Lower lobe of right lung (tissue), 2 donors: ENCODE data around the gene TRIP12. TPM values are rescaled to one million over a fixed set of nuclear protein-coding genes. Genes with fewer than 3 reads are reported as not detected.

ENCODE experiments used
- ATAC-seq, 2 donors: fragments of 200-7000 bp; cut with Tn5 transposase; one replicate each; pipeline ENCODE4 v1.9.1; 2020 to 2022; ENCODE audit warnings: mild to moderate bottlenecking in 2 of 2, moderate library complexity in 2 of 2
- DNase-seq: peaks from one replicate; pipeline ENCODE4 v3.0.0-alpha.2; 2020
- H3K27ac ChIP-seq: fragments of 200-600 bp; one replicate; pipeline ENCODE4 v1.8.0; 2022
- H3K27me3 ChIP-seq: fragments of 200-600 bp; one replicate; pipeline ENCODE4 v1.8.0; 2022; ENCODE audit warnings: low read depth
- H3K36me3 ChIP-seq: fragments of 200-600 bp; one replicate; pipeline ENCODE4 v1.8.0; 2022; ENCODE audit warnings: mild to moderate bottlenecking
- H3K4me1 ChIP-seq: fragments of 200-600 bp; one replicate; pipeline ENCODE4 v1.8.0; 2022
- H3K4me3 ChIP-seq: fragments of 200-600 bp; one replicate; pipeline ENCODE4 v1.8.0; 2022; ENCODE audit warnings: mild to moderate bottlenecking
- H3K9me3 ChIP-seq: fragments of 200-600 bp; one replicate; pipeline ENCODE4 v1.8.0; 2022
- intact Hi-C: fragments of 100-400 bp; cut with DNase I; formaldehyde crosslinking; loops from one replicate; pipeline ENCODE4 v1.11.0; 2022
- total RNA-seq: library from RNA; stranded (reverse); fragmentation: NEBNext Ultra II Directional; extraction: Animal tissue kit (Norgen Biotek cat#: 25700); gene quantifications from one replicate; pipeline ENCODE4 v1.2.1, GENCODE V29; 2021
- TF ChIP-seq, protein P1 (sequence below): fragments of 200-600 bp; IDR thresholded peaks from one replicate; pipeline ENCODE4 v1.8.0; 2022; ENCODE audit warnings: antibody characterized with exemption, mild to moderate bottlenecking
- donor health status: DM: no; HTN: yes; CAD: no; lungs with severe emphysema.

The TRIP12 gene
- total RNA-seq, 1 donor from 2014 or later = 229 TPM

DNA sequence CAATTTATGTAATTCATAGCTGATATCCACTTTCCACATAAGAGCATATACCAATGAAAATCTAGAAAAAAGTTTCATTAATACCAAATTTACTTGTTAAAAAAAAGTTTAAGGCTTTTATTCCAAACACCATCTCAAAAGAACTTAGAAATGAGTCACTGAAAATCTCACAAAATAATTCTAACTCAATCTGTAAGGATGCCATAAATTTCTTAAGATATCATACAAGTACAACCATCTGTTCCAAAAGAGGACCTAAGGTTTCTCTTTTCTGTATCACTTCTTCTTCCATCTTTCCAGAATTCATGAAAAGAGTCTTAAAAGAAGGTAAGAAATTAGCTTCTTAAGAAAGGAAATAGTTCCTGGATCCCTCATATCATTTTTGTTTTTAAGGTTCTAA is 60.4 kb downstream of the TRIP12 start:
- ATAC-seq (no peak), DNase-seq (no peak)
- no peaks in the 10 kb centered on the region for H3K9me3 ChIP-seq
- H3K27ac ChIP-seq = no peak overlapping the region
- no peak overlapping the region for H3K4me3 ChIP-seq
- peaks cover 27% of the 10 kb centered on the region for H3K36me3 ChIP-seq
- TF ChIP-seq, protein P1, sequence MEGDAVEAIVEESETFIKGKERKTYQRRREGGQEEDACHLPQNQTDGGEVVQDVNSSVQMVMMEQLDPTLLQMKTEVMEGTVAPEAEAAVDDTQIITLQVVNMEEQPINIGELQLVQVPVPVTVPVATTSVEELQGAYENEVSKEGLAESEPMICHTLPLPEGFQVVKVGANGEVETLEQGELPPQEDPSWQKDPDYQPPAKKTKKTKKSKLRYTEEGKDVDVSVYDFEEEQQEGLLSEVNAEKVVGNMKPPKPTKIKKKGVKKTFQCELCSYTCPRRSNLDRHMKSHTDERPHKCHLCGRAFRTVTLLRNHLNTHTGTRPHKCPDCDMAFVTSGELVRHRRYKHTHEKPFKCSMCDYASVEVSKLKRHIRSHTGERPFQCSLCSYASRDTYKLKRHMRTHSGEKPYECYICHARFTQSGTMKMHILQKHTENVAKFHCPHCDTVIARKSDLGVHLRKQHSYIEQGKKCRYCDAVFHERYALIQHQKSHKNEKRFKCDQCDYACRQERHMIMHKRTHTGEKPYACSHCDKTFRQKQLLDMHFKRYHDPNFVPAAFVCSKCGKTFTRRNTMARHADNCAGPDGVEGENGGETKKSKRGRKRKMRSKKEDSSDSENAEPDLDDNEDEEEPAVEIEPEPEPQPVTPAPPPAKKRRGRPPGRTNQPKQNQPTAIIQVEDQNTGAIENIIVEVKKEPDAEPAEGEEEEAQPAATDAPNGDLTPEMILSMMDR = no peak
- H3K4me1 ChIP-seq = no peaks in the 10 kb centered on the region
- intact Hi-C loops = no loop called here
- no peaks in the 10 kb centered on the region for H3K27me3 ChIP-seq

DNA sequence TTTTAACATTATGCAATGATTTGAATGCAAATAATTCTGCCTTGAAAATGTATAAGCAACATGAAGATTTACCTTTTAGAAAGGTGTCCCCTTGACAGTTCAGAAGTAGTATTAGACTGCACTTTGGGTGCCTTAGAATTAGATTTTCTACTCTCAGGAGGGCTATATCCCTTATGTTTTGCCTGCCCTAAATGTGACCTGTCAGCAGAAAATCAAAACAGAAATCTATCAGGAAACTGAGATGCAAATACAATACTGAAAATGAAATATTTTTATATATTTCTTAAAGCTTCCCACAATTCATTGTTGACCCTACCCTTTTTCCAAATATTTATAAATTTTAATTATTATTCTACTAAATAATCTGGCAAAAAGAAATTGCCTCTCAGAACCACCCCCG is 61.5 kb downstream of the TRIP12 start:
- DNase-seq (no peak), ATAC-seq (no peak)
- TF ChIP-seq, protein P1 = no peak
- Histone ChIP-seq H3K27me3 (no peaks in the 10 kb centered on the region), H3K4me3 (no peak overlapping the region), H3K9me3 (no peaks in the 10 kb centered on the region), H3K27ac (no peak overlapping the region), H3K36me3 (peaks cover 36% of the 10 kb centered on the region), H3K4me1 (no peaks in the 10 kb centered on the region)
- intact Hi-C loops = no loop called here

DNA sequence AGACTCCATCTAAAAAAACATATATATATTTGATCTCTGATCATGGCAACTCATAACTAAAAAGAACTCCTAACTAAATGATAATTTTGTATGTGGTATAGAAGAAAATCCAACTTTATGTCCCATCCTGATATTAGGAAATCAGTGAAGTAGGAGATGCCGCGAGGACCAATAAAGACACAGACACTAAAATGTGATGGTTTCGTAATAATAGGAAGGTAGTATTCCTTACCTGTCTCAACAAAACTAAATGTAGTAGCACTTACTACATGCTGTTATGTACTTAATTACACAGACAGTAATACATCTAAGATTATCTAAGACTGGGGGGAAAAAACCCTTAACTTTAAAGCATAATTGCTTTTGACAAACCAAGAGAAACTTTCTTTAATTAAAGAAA is 63.5 kb downstream of the TRIP12 start:
- no peak for DNase-seq
- Histone ChIP-seq H3K4me3 (no peak overlapping the region), H3K36me3 (peaks cover 36% of the 10 kb centered on the region), H3K27me3 (no peaks in the 10 kb centered on the region), H3K4me1 (no peaks in the 10 kb centered on the region), H3K9me3 (no peaks in the 10 kb centered on the region), H3K27ac (no peak overlapping the region)
- intact Hi-C loops = no loop called here
- TF ChIP-seq, protein P1 = no peak
- no peak for ATAC-seq

DNA sequence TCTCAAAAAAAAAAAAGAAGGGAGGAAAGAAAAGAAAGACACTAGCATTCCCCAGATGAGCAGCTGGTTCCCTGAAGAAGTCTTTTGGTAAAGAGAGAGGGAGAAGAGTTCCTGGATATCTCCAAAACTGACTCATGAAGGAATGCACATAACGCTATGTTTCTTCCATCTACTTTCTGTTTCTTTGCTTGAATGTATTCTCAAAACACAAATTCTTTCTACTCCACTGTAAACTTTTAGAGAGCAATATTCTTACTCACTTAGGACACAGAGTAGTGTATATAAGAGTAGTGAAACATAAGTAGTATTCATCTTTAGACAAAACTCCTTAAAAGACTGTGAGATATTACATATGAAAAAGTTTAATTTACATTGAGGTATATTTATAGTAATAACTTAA is 64.2 kb downstream of the TRIP12 start:
- Histone ChIP-seq H3K4me1 (peaks cover 4% of the 10 kb centered on the region), H3K36me3 (peaks cover 36% of the 10 kb centered on the region), H3K27ac (no peak overlapping the region), H3K9me3 (no peaks in the 10 kb centered on the region), H3K4me3 (no peak overlapping the region), H3K27me3 (no peaks in the 10 kb centered on the region)
- DNase-seq = no peak
- ATAC-seq = no peak
- intact Hi-C loops = no loop called here
- TF ChIP-seq, protein P1 = no peak

DNA sequence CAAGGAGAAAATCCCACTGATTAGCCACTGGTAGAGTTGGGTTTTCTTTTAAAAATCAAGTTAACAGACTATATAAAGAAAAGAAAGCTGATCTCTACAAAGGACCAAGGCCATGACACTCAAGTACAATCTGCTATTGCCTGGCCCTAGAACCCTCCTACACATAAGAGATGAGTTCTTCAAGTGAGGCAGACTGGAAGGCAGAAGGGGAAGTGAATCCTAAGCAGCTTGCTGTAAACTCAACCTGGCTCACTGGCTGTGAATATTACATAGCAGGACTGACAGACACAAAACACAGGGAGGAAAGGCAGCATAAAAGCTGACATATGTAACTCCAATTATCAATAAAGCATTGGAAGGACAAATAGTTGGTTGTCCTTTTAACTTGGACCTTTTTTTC is 65.4 kb downstream of the TRIP12 start:
- intact Hi-C loops = no loop called here
- ATAC-seq (peak in 1 of 2 donors; percentile 64), DNase-seq (no peak)
- no peak overlapping the region for H3K4me3 ChIP-seq
- TF ChIP-seq, protein P1 = no peak
- H3K36me3 ChIP-seq = peaks cover 38% of the 10 kb centered on the region
- H3K27ac ChIP-seq = no peak overlapping the region
- H3K9me3 ChIP-seq = no peaks in the 10 kb centered on the region
- peaks cover 15% of the 10 kb centered on the region for H3K4me1 ChIP-seq
- H3K27me3 ChIP-seq = no peaks in the 10 kb centered on the region

DNA sequence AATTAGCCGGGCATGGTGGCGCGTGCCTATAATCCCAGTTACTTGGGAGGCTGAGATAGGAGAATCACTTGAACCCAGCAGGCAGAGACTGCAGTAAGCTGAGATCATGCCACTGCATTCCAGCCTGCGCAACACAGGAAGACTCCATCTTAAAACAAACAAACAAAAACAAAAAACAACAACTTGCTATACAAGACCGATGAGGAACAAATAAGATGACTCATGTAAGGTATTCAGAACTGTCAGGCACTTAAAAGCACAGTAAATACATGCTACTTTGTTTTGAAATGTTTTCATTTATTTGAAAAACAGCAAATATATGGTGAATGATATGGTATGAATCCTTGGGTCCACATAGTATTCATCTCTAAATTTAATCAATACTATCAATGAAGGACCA is 66.7 kb downstream of the TRIP12 start:
- Histone ChIP-seq H3K36me3 (peaks cover 46% of the 10 kb centered on the region), H3K27me3 (no peaks in the 10 kb centered on the region), H3K9me3 (no peaks in the 10 kb centered on the region), H3K27ac (no peak overlapping the region), H3K4me1 (peaks cover 15% of the 10 kb centered on the region), H3K4me3 (no peak overlapping the region)
- ATAC-seq = no peak
- DNase-seq = no peak
- intact Hi-C loops = no loop called here
- TF ChIP-seq, protein P1 = no peak
